ENCODE data around the gene AANAT. TPM values are rescaled to one million over a fixed set of nuclear protein-coding genes. Genes with fewer than 3 reads are reported as not detected.

Gene AANAT
- polyA plus RNA-seq, 2 of the 4 experiments (the other 2 are of a cell fraction) = 0.08 TPM; not detected in 1

DNA sequence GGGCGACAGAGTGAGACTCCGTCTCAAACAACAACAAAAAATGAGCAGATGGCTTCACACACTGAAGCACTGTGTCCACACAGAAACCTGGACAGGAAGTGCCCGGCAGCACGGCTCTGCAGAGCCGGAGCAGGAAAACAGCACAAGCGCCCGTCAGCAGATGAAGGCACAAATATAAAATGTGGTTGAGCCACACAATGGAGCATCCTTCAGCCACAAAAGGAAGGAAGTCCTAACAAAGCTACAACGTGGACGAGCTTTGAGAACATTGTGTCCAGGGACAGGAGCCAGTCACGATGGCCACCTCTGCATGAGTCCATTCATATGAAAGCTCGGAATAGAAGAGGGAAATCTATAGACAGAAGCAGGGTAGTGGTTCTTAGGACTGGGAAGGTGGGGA is 18.2 kb downstream of the AANAT start:
- 76% methylated on average over 11 of the region's 11 CpGs for WGBS (ENCODE audit: missing lambda C conversion rate)
- CTCF ChIA-PET = interaction anchor here (0.6 to 64.5 kb wide), 8 partner anchors 8 to 98 kb away, joined by 3 to 1994 read pairs (median 4); partner anchors contain the start of genes AANAT and UBE2O
- TF ChIP-seq ZNF302 (CRISPR knock-in tag; IDR thresholded peaks at IDR 0.05) (no peak), POLR2AphosphoS2 (conservative IDR thresholded peaks at IDR 0.05; ENCODE audit: low read length) (no peak), EP300 (IDR thresholded peaks at IDR 0.05) (no peak), TP53 (CRISPR knock-in tag; IDR thresholded peaks at IDR 0.05) (no peak), TFCP2L1 (CRISPR knock-in tag; IDR thresholded peaks at IDR 0.05) (no peak), CHD2 (IDR thresholded peaks at IDR 0.05; ENCODE audit: low read length, partially characterized antibody) (no peak), FOXS1 (CRISPR knock-in tag; IDR thresholded peaks at IDR 0.05) (no peak), ATOH8 (CRISPR knock-in tag; IDR thresholded peaks at IDR 0.05; ENCODE audit: low read depth) (no peak), CTCF (IDR thresholded peaks at IDR 0.05) (no peak)
- TF ChIP-seq, protein P1, sequence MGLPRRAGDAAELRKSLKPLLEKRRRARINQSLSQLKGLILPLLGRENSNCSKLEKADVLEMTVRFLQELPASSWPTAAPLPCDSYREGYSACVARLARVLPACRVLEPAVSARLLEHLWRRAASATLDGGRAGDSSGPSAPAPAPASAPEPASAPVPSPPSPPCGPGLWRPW (IDR thresholded peaks at IDR 0.05) = no peak
- DNase-seq (ENCODE audit: low read depth in 1 of 2, low spot score in 1 of 2) (no peak), ATAC-seq (peak; percentile 8 to 20; a peak in 2 of 6 replicates), FAIRE-seq (no peak)
- no peaks in the 10 kb centered on the region for H3K9me3 ChIP-seq
- H3K27ac ChIP-seq = peak overlapping the region in 1 of 2 experiments; percentile 74; a peak in 4 of 6 replicates
- POLR2A ChIA-PET = interaction anchor here (0.6 kb wide), 1 partner anchor 252 kb away, joined by 4 read pairs; the partner anchor contains the start of gene MFSD11
- no peak overlapping the region; the same call in 2 of the 3 replicates for H3K4me2 ChIP-seq
- no peak overlapping the region for H3K4me3 ChIP-seq
- H3K4me1 ChIP-seq = peaks cover 27% of the 10 kb centered on the region

DNA sequence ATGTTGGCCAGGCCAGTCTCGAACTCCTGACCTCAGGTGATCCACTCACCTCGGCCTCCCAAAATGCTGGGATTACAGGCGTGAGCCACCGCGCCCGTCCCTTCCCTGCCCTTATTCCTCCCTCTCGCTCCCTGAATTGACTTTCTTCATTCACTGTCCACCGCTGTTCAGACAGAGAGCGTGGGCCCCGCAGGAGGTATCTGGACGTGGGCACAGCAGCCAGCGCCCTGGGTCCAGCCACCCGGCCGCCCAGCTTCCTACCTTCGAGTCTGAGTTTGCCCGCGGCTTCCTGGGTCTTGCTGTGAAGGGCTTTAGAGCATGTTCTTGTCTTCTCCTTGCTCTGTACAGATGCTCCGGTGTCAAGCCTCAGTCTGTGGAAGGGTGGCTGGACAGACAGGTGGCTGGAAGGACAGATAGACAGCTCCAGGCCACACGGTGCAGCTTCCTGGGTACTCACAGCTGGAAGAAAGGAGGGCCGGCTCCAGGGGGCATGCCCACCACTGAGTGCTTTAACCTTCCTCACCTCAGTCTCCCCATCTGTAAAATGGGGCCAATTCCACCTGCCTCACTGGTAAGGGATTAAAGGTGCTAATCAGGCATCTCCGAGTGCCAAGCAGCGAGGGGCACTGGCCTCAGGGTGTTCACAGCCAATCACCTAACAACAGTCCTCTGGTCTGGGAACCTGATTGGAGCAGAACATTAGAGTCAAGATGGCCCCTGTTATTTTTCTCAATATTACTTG is 20.2 kb downstream of the AANAT start:
- no peaks in the 10 kb centered on the region for H3K9me3 ChIP-seq
- H3K27ac ChIP-seq = no peak overlapping the region
- peaks cover 41% of the 10 kb centered on the region for H3K4me1 ChIP-seq
- CTCF ChIA-PET = interaction anchor here (0.8 to 64.5 kb wide), 8 partner anchors 10 to 136 kb away, joined by 3 to 1994 read pairs (median 4); partner anchors contain the start of genes AANAT and UBE2O
- WGBS (ENCODE audit: missing lambda C conversion rate) = 94% methylated on average over 22 of the region's 22 CpGs
- no peak overlapping the region for H3K4me3 ChIP-seq
- no peak overlapping the region for H3K4me2 ChIP-seq
- TF ChIP-seq CBX8 (IDR thresholded peaks at IDR 0.05) = no peak
- TF ChIP-seq KDM1A (IDR thresholded peaks at IDR 0.05; ENCODE audit: low read depth) = peak; percentile 65; the same call in 1 of the 2 replicates
- no peak for ATAC-seq
- no peak for FAIRE-seq
- POLR2A ChIA-PET = interaction anchor here (1.9 kb wide), 1 partner anchor 11 kb away, joined by 6 read pairs; no protein-coding TSS in a partner anchor
- DNase-seq (ENCODE audit: low read depth in 1 of 2, low spot score in 1 of 2) = no peak

DNA sequence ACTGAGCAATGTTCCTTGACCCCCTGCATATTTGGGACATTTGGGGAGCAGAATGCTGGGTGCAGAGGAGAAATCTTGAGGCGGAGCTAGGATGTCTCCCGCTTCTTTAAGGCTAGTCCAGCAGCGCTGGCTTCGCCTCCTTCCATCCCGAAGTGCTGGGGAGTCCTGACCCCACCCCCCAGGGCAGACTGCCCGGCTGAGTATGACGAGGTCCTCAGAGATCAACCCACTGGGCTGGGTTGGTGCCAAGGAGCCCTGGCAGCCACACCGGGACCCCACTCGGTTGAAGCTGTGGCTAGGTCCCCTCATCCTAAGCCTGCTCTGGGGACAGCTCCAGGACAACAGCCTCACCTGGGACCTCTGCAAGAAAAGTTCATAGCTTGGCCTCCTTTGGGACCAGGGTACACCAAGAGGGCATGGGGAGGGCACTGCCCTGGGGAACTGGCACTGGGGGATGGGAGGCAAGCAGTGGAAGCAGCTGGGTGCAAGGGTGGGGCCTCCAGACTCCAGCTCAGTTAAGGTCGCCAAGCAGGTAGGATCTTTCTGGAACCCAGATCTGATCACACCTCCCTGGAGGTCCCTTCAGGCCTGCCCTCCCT is 22.8 kb downstream of the AANAT start:
- TF ChIP-seq RNF2 (IDR thresholded peaks at IDR 0.05; ENCODE audit: borderline replicate concordance, low read depth) (no peak), E2F6 (IDR thresholded peaks at IDR 0.05; ENCODE audit: borderline replicate concordance, low read depth) (no peak), BHLHE40 (IDR thresholded peaks at IDR 0.05; ENCODE audit: low read depth, low read length) (no peak), CHD2 (IDR thresholded peaks at IDR 0.05; ENCODE audit: low read length, partially characterized antibody) (no peak), RAD21 (conservative IDR thresholded peaks at IDR 0.05 in 1 of 2, IDR thresholded peaks at IDR 0.05 in 1 of 2) (no peak), POLR2A (IDR thresholded peaks at IDR 0.05; ENCODE audit: low read length) (no peak), NPAS2 (CRISPR knock-in tag; IDR thresholded peaks at IDR 0.05; ENCODE audit: borderline replicate concordance) (no peak), EHF (CRISPR knock-in tag; IDR thresholded peaks at IDR 0.05) (no peak), CBX8 (IDR thresholded peaks at IDR 0.05) (no peak)
- TF ChIP-seq, protein P2, sequence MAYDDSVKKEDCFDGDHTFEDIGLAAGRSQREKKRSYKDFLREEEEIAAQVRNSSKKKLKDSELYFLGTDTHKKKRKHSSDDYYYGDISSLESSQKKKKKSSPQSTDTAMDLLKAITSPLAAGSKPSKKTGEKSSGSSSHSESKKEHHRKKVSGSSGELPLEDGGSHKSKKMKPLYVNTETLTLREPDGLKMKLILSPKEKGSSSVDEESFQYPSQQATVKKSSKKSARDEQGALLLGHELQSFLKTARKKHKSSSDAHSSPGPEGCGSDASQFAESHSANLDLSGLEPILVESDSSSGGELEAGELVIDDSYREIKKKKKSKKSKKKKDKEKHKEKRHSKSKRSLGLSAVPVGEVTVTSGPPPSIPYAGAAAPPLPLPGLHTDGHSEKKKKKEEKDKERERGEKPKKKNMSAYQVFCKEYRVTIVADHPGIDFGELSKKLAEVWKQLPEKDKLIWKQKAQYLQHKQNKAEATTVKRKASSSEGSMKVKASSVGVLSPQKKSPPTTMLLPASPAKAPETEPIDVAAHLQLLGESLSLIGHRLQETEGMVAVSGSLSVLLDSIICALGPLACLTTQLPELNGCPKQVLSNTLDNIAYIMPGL (CRISPR knock-in tag; IDR thresholded peaks at IDR 0.05; ENCODE audit: borderline replicate concordance) = no peak
- TF ChIP-seq, protein P1 (IDR thresholded peaks at IDR 0.05) = no peak
- ChIA-PET POLR2A (interaction anchor here (0.6 to 1.8 kb wide), 3 partner anchors 10 to 182 kb away, joined by 3 to 7 read pairs (median 6); no protein-coding TSS in a partner anchor), CTCF (interaction anchor here (1.1 to 64.5 kb wide), 8 partner anchors 10 to 224 kb away, joined by 3 to 1994 read pairs (median 6); partner anchors contain the start of genes AANAT and UBE2O)
- no peak overlapping the region for H3K4me3 ChIP-seq
- peak overlapping the region in 1 of 2 experiments; percentile 0; a peak in 1 of 6 replicates for H3K27ac ChIP-seq
- no peak overlapping the region for H3K4me2 ChIP-seq
- ATAC-seq (no peak), FAIRE-seq (no peak), DNase-seq (ENCODE audit: low read depth in 1 of 2, low spot score in 1 of 2) (no peak)
- no peaks in the 10 kb centered on the region for H3K9me3 ChIP-seq
- H3K4me1 ChIP-seq = peaks cover 25% of the 10 kb centered on the region
- 76% methylated on average over 10 of the region's 10 CpGs for WGBS (ENCODE audit: missing lambda C conversion rate)
